Gastrocnemius medialis (tissue), 4 donors: ENCODE results near the gene NPBWR2. TPM values are rescaled to one million over a fixed set of nuclear protein-coding genes. Genes with fewer than 3 reads are reported as not detected.

Experiments used
- ATAC-seq, 2 donors: fragments of 150-250 bp; one replicate each; pipeline ENCODE4 v1.9.1; 2016
- DNase-seq, 2 donors: peaks; one replicate each; pipeline ENCODE4 v3.0.0-alpha.2; 2019
- H3K27ac ChIP-seq, 4 donors: fragments of 200-600 bp; sonication (generic); 1 replicate in 1 of 4; 2 replicates in 3 of 4; pipeline ENCODE4 v1.5.1; 2016 to 2018; ENCODE audit warnings: mild to moderate bottlenecking in 2 of 4, moderate library complexity in 1 of 4
- H3K27me3 ChIP-seq, 3 donors: fragments of 200-600 bp; sonication (generic) in 2 of 3; 1 replicate in 1 of 3; 2 replicates in 2 of 3; pipeline versions ENCODE4 v1.5.1 to v1.6.0; 2016 to 2019; ENCODE audit warnings: mild to moderate bottlenecking in 1 of 3, moderate library complexity in 1 of 3
- H3K36me3 ChIP-seq, 2 donors: fragments of 200-600 bp; sonication (generic) in 1 of 2; one replicate each; pipeline ENCODE4 v1.5.1; 2017 to 2018
- H3K4me1 ChIP-seq, 2 donors: fragments of 200-600 bp; sonication (generic) in 1 of 2; one replicate each; pipeline ENCODE4 v1.5.1; 2016 to 2017; ENCODE audit warnings: mild to moderate bottlenecking in 2 of 2
- H3K4me3 ChIP-seq, 4 donors: fragments of 200-600 bp; sonication (generic) in 3 of 4; 1 replicate in 1 of 4; 2 replicates in 3 of 4; pipeline ENCODE4 v1.5.1; 2016 to 2019; ENCODE audit warnings: mild to moderate bottlenecking in 2 of 4
- H3K9me3 ChIP-seq, 3 donors: fragments of 200-600 bp; sonication (generic) in 2 of 3; 1 replicate in 1 of 3; 2 replicates in 2 of 3; pipeline ENCODE4 v1.5.1; 2016 to 2019
- CTCF ChIP-seq, 5 experiments: fragments of 450-650 bp in 3 of 5; fragments of 200-600 bp in 2 of 5; sonication (generic) in 2 of 5; IDR thresholded peaks in 4 of 5; conservative IDR thresholded peaks in 1 of 5; 1 replicate in 4 of 5; 2 replicates in 1 of 5; pipeline ENCODE4 v1.5.1; 2016 to 2019; ENCODE audit warnings: antibody characterized with exemption in 5 of 5, mild to moderate bottlenecking in 3 of 5, moderate library complexity in 3 of 5
- POLR2A ChIP-seq, 2 donors: fragments of 450-650 bp; IDR thresholded peaks; one replicate each; pipeline ENCODE4 v1.6.1; 2017; ENCODE audit warnings: antibody characterized with exemption in 2 of 2, mild to moderate bottlenecking in 2 of 2, moderate library complexity in 2 of 2
- in situ Hi-C, 4 donors: fragments of 200-750 bp; cut with MboI; loops; one replicate each; pipeline versions ENCODE4 v1.15.0 to v1.8.0; 2017; ENCODE audit warnings: low sequenced_read_pairs in 4 of 4
- intact Hi-C: fragments of 100-400 bp; cut with DNase I; formaldehyde crosslinking; loops from one replicate; pipeline ENCODE4 v1.15.1; 2023; ENCODE audit warnings: low total_unique reads
- total RNA-seq, 4 donors: library from RNA; depleted of rRNA; stranded (reverse); fragments of >200 nt; gene quantifications; one replicate each; pipeline versions ENCODE4 v1.1.0 to v1.2.3, GENCODE V29; 2016

The NPBWR2 gene
- total RNA-seq, 4 donors from 2014 or later: not detected

- DNase-seq: no peak
- no peak overlapping the region for H3K4me3 ChIP-seq
- intact Hi-C loops: no loop called here
- H3K9me3 ChIP-seq: no peaks in the 10 kb centered on the region
- TF ChIP-seq CTCF (IDR thresholded peaks at IDR 0.05 in 4 of 5, conservative IDR thresholded peaks at IDR 0.05 in 1 of 5) (no peak), POLR2A (IDR thresholded peaks at IDR 0.05) (no peak)
- peaks cover 0 to 2% (median 0%) of the 10 kb centered on the region in 3 donors for H3K27me3 ChIP-seq
- in situ Hi-C loops: no loop called here
- no peak overlapping the region for H3K27ac ChIP-seq
- H3K36me3 ChIP-seq: no peaks in the 10 kb centered on the region
- H3K4me1 ChIP-seq: peaks cover under 1 to 7% of the 10 kb centered on the region in 2 donors
- no peak for ATAC-seq
Observed at GRCh38 chr20:64058536-64058935, 48.8 kb downstream of the NPBWR2 start.

- ATAC-seq: peak; percentile 33 to 42
- Histone ChIP-seq H3K27ac (peak overlapping the region; percentile 44 to 80 (median 74)), H3K4me1 (peaks cover 0 to 4% of the 10 kb centered on the region in 2 donors), H3K4me3 (peak overlapping the region; percentile 1 to 37 (median 26)), H3K27me3 (peaks cover 0 to 2% (median 0%) of the 10 kb centered on the region in 3 donors), H3K9me3 (no peaks in the 10 kb centered on the region), H3K36me3 (no peaks in the 10 kb centered on the region)
- in situ Hi-C loops: no loop called here
- intact Hi-C loops: no loop called here
- no peak for TF ChIP-seq POLR2A (IDR thresholded peaks at IDR 0.05)
- TF ChIP-seq CTCF (IDR thresholded peaks at IDR 0.05 in 4 of 5, conservative IDR thresholded peaks at IDR 0.05 in 1 of 5): peak; percentile 45 to 87 (median 75)
- peak; percentile 35 to 41 for DNase-seq
Observed at GRCh38 chr20:64057628-64058498, 49.5 kb downstream of the NPBWR2 start.

DNA sequence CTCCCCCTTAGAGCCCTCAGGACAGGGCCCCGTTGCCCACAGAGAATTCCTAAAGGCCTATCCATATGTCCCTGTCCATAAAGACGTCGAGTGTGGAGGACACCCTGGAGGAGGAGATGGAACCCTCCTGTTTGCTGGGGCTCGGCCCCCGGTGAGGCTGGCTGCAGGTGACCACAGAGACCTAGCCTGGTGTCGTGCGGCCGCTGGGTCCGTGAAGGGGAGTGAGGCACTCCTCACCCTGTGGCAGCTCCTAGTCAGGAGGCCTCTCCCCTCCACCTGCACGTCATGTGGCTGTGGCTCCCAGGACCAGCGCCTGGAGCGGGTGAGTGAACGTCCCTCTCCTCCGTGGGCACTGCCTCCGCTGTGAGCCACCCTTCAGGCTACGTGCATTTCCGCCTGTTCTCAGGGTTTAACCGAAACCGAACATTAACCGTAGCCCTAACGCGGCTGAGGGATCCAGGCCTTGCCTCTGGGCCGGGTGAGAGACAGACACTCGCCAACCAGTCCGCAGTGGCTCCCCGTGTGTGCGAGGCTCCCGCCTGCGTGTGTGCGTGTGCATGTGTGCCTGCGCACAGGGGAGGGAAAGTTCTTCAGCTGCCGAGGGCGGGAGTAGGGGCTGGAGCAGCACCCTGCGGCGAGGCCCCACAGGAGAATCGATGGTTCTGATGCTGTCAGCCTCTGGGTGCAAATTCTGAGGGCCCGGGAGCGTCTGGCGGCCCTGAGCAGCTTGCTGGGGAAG, 50.3 kb downstream of the NPBWR2 start:
- no peak for DNase-seq
- H3K4me1 ChIP-seq: no peaks in the 10 kb centered on the region
- in situ Hi-C loops: no loop called here
- TF ChIP-seq CTCF (IDR thresholded peaks at IDR 0.05 in 4 of 5, conservative IDR thresholded peaks at IDR 0.05 in 1 of 5): no peak
- peak in 1 of 2 donors; percentile 9 for TF ChIP-seq POLR2A (IDR thresholded peaks at IDR 0.05)
- intact Hi-C loops: no loop called here
- no peaks in the 10 kb centered on the region for H3K9me3 ChIP-seq
- peaks cover 0 to 2% (median 0%) of the 10 kb centered on the region in 3 donors for H3K27me3 ChIP-seq
- no peaks in the 10 kb centered on the region for H3K36me3 ChIP-seq
- peak in 1 of 2 donors; percentile 12 for ATAC-seq
- H3K4me3 ChIP-seq: peak overlapping the region; percentile 1 to 37 (median 26)
- H3K27ac ChIP-seq: peak overlapping the region; percentile 44 to 80 (median 74)

- TF ChIP-seq CTCF (IDR thresholded peaks at IDR 0.05 in 4 of 5, conservative IDR thresholded peaks at IDR 0.05 in 1 of 5): no peak
- no peak for TF ChIP-seq POLR2A (IDR thresholded peaks at IDR 0.05)
- H3K27ac ChIP-seq: peak overlapping the region; percentile 44 to 80 (median 74)
- no peaks in the 10 kb centered on the region for H3K4me1 ChIP-seq
- no peak for DNase-seq
- intact Hi-C loops (no loop called here), in situ Hi-C loops (no loop called here)
- H3K36me3 ChIP-seq: no peaks in the 10 kb centered on the region
- H3K27me3 ChIP-seq: peaks cover 0 to 2% (median 0%) of the 10 kb centered on the region in 3 donors
- no peak for ATAC-seq
- peak overlapping the region in 2 of 4 donors; percentile 1 to 37 for H3K4me3 ChIP-seq
- H3K9me3 ChIP-seq: no peaks in the 10 kb centered on the region
Observed at GRCh38 chr20:64056639-64056888, 50.8 kb downstream of the NPBWR2 start.
